ENCODE results near the gene ATXN7L3B.

GRCh38 chr12:74514098-74514872 is 23.4 kb upstream of the ATXN7L3B start:
- TF ChIP-seq POLR2A (IDR thresholded peaks at IDR 0.05; ENCODE audit: low read depth, low read length) (no peak), TAF1 (IDR thresholded peaks at IDR 0.05; ENCODE audit: borderline replicate concordance, low read depth, low read length) (no peak), POLR2AphosphoS5 (IDR thresholded peaks at IDR 0.05; ENCODE audit: low read depth, low read length) (no peak)

All from GM12892 (cell line).